Activated T-cell treated with anti-CD3 and anti-CD28 coated beads for 48 hours (primary cell): ENCODE measurements around the gene ZNF649.
"Not testable (repeated sequence)": the region's sequence is repeated elsewhere in the genome, so short reads cannot be mapped to it uniquely, and the experiment has no call there.

Experiments used
- DNase-seq: peaks from one replicate; pipeline ENCODE4 v3.0.0-alpha.2; 2020; ENCODE audit warnings: low read depth

ZNF649 gene

GRCh38 chr19:51904331-51905165 lies at the start of gene ZNF649:
TSS of gene ZNF649 (minus strand) at chr19:51905017. CDS start at chr19:51900107, 4,910 bp downstream.
- peak; percentile 75 for DNase-seq

GRCh38 chr19:51948975-51949374 lies 44.2 kb upstream of the ZNF649 start:
- DNase-seq: no peak

- no peak for DNase-seq
Measured at GRCh38 chr19:51946602-51947001, 41.8 kb upstream of the ZNF649 start.

GRCh38 chr19:51944798-51945552 lies 40.2 kb upstream of the ZNF649 start:
- no peak for DNase-seq

DNA sequence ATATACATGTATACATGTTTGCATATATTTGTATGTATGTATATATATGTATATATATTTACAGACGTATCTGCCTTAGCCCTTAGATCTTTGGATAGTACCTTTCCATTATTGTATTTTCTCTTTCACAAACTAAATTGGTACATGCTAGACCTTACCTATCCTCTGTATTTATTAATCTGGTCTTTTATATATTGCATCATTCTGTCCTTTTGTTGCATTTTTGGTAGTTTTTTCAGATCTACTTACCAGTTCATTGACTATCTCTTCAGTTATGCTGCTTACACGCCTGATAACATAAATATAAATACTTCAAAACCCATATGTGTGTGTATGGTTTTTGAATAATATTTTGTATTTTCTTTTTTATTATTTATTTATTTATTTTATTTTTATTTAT lies 34.1 kb upstream of the ZNF649 start:
- no peak for DNase-seq

DNA sequence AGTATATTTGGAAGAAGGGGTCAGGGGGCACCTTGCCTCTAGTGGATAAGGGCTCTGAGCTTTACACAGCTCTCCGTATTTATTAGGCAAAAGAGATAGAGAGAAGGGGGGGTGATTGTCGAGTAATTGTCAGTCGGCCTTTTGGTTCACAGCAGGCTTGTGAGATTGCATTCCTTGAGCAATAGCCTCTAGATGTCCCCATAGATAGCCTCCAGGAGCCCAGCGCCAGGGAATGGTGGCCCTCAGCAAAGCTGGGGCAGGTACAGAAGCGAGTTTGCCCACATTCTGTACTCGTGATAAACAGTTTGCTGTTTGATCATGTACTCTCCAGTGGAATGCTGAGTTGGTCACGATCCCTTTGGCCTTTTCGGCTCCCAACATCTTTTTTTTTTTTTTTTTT lies 27.1 kb upstream of the ZNF649 start:
- no peak for DNase-seq

DNA sequence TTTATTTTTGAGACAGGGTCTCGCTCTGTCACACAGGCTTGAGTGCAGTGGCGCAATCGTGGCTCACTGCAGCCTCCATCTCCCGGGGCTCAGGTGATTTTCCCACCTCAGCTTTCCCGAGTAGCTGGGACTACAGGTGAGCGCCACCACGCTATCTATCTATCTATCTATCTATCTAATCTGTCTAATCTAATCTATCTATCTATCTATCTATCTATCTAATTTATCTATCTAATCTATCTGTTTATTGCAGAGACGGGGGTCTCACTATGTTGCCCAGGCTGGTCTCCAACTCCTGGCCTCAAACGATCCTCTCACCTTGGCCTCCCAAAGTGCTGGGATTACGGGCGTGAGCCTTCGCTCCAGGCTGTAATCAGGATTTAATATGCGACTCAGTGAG lies 23.0 kb upstream of the ZNF649 start:
- DNase-seq: no peak

GRCh38 chr19:51926784-51927741 lies 22.2 kb upstream of the ZNF649 start, which contains the start of gene ZNF613:
TSS of gene ZNF613 (plus strand) at chr19:51927472. CDS start at chr19:51936221, 8,749 bp downstream.
- DNase-seq: peak; percentile 72

DNA sequence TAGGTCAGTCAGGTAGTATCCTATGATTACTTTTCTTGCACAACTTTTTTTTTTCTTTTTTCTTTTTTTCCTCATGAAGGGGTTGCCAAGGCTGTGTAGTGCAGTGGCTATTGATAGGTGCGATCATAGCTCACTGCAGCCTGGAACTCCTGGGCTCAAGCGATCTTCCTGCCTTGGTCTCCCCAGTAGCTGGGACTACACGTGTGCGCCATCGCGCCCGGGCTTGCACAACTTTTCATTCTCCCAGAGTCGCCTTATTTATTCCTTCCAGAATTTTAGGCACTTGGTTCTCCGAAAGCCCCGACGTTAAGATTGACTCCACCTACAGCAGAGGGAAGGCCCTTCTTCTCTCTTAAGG lies 21.6 kb upstream of the ZNF649 start:
- DNase-seq: no peak

GRCh38 chr19:51921949-51922348 lies 17.1 kb upstream of the ZNF649 start:
- no peak for DNase-seq

- DNase-seq: no peak
Measured at GRCh38 chr19:51919606-51920005, 14.8 kb upstream of the ZNF649 start.

GRCh38 chr19:51916167-51916566 lies 11.3 kb upstream of the ZNF649 start:
- no peak for DNase-seq

DNA sequence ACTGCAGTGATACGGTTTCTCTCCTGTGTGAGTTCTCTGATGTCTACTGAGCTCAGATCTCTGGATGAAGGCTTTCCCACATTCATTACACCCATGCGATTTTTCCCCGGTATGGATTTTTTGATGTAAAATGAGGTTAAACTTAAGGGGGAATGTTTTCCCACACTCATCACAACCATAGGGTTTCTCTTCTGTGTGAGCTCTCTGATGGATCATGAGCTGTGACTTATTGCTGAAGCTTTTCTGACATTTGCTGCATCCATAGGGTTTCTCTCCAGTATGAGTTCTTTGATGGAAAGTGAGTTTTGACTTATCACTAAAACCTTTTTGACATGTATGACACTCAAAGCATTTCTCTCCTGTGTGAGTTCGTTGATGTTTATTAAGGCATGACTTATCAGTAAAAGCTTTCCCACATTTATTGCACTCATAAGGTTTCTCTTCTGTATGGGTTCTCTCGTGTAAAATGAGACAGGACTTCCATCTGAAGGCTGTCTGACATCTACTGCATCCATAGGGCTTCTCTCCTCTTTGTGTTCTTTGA lies 10.6 kb upstream of the ZNF649 start:
- no peak for DNase-seq

- DNase-seq: not testable (repeated sequence)
Measured at GRCh38 chr19:51907981-51908380, 3.2 kb upstream of the ZNF649 start.

DNA sequence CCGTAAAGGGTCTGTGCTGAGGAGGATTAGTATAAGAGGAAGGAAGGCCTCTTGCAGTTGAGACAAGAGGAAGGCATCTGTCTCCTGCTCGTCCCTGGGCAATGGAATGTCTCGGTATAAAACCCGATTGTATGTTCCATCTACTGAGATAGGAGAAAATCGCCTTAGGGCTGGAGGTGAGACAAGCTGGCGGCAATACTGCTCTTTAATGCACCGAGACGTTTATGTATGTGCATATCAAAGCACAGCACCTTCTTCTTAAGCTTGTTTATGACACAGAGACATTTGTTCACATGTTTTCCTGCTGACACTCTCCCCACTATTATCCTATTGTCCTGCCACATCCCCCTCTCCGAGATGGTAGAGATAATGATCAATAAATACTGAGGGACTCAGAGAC lies 1.3 kb upstream of the ZNF649 start:
- DNase-seq: not testable (repeated sequence)

GRCh38 chr19:51905639-51906038 lies 822 bp upstream of the ZNF649 start:
- DNase-seq: not testable (repeated sequence)

DNA sequence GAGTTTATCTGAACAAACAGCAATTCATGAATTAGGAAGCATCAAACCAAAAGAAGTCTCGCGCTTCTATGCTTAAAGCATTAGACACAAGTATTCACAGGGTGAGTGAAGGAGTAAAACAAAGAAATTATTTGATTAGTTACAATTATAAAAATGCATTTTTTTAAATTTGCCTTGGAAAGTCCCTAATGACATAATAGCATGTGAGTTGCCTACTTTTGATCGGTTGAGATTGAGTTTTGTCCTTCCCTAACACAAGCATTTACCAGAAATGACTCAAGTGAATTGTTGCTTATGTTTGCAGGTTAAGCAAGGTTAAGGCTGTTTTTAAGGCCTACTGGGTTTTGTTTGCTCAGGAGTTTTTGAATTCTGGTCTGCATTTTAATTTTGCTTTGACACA lies 389 bp upstream of the ZNF649 start:
- no peak for DNase-seq

GRCh38 chr19:51903192-51903591 lies 1.6 kb downstream of the ZNF649 start:
- DNase-seq: no peak

- no peak for DNase-seq
Measured at GRCh38 chr19:51901860-51902259, 3.0 kb downstream of the ZNF649 start.

DNA sequence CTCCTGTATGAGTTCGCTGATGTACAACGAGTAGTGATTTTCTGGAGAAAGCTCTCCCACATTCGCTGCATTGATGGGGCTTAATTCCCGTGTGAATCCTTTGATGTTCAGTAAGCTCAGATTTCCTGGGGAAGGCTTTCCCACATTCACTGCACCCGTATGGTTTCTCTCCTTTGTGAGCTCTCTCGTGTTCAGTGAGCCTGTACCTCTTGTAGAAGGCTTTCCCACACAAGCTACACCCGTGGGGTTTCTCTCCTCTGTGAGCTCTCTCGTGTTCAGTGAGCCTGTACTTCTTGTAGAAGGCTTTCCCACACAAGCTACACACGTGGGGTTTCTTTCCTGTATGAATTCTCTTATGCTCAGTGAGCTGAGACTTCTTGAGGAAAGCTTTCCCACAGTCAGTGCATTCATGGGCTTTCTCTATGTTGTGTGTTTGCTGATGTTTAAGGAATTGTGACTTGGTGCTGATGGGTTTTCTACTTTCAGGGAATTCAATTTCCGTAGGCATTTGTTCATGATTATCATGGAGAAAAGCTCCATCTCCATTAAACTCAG lies 13.5 kb downstream of the ZNF649 start:
- no peak for DNase-seq

- no peak for DNase-seq
Measured at GRCh38 chr19:51889934-51890333, 14.9 kb downstream of the ZNF649 start.
